ENCODE results near the gene CD79B. TPM values are rescaled to one million over a fixed set of nuclear protein-coding genes. Genes with fewer than 3 reads are reported as not detected.

Gene CD79B
- total and polyA plus RNA-seq, 2 experiments from 2014 or later: not detected

- Histone ChIP-seq H3K4me1 (ENCODE audit: insufficient read depth) (no peaks in the 10 kb centered on the region), H3F3A (ENCODE audit: insufficient read depth) (no peaks in the 10 kb centered on the region), H3K27ac (no peak overlapping the region), H3K9ac (no peak overlapping the region), H3K36me3 (ENCODE audit: low read depth) (no peaks in the 10 kb centered on the region), H3K4me2 (ENCODE audit: unreplicated experiment) (no peak overlapping the region), H2AFZ (no peak overlapping the region), H3K9me3 (ENCODE audit: low read depth) (no peaks in the 10 kb centered on the region), H3K27me3 (replicated peaks; ENCODE audit: insufficient read depth) (no peaks in the 10 kb centered on the region), H3K4me3 (no peak overlapping the region), H4K20me1 (ENCODE audit: insufficient read depth) (no peaks in the 10 kb centered on the region), H3K79me2 (ENCODE audit: insufficient read depth) (no peaks in the 10 kb centered on the region), H3K9me2 (ENCODE audit: insufficient read depth) (no peaks in the 10 kb centered on the region)
- in situ Hi-C loops (cut with MboI): no loop called here
- 84 to 86% methylated on average over 21 of the region's 21 CpGs for WGBS, 2 experiments (ENCODE audit: low coverage in 1 of 2, low lambda C conversion rate in 2 of 2, missing lambda C conversion rate in 2 of 2)
- no peak for TF ChIP-seq EZH2 (IDR thresholded peaks at IDR 0.05; ENCODE audit: insufficient read depth, poor library complexity, severe bottlenecking)
- no peak for TF ChIP-seq EZH2phosphoT487 (IDR thresholded peaks at IDR 0.05; ENCODE audit: insufficient read depth, low read depth)
- DNase-seq: no peak
Measured at GRCh38 chr17:63942309-63942985, 10.3 kb upstream of the CD79B start.

- in situ Hi-C loops (cut with MboI): no loop called here
- no peak overlapping the region for H3K4me3 ChIP-seq
- whole genome bisulfite sequencing, 2 experiments (ENCODE audit: low coverage in 1 of 2, low lambda C conversion rate in 2 of 2, missing lambda C conversion rate in 2 of 2): 83 to 86% methylated on average over 19 to 23 of the region's 23 CpGs
- no peaks in the 10 kb centered on the region for H3K36me3 ChIP-seq (ENCODE audit: low read depth)
- no peaks in the 10 kb centered on the region for H3F3A ChIP-seq (ENCODE audit: insufficient read depth)
- H3K27me3 ChIP-seq (replicated peaks; ENCODE audit: insufficient read depth): no peaks in the 10 kb centered on the region
- no peak overlapping the region for H2AFZ ChIP-seq
- no peaks in the 10 kb centered on the region for H3K9me2 ChIP-seq (ENCODE audit: insufficient read depth)
- no peaks in the 10 kb centered on the region for H4K20me1 ChIP-seq (ENCODE audit: insufficient read depth)
- H3K79me2 ChIP-seq (ENCODE audit: insufficient read depth): no peaks in the 10 kb centered on the region
- no peak for TF ChIP-seq EZH2 (IDR thresholded peaks at IDR 0.05; ENCODE audit: insufficient read depth, poor library complexity, severe bottlenecking)
- no peak for TF ChIP-seq EZH2phosphoT487 (IDR thresholded peaks at IDR 0.05; ENCODE audit: insufficient read depth, low read depth)
- H3K9ac ChIP-seq: no peak overlapping the region
- no peaks in the 10 kb centered on the region for H3K4me1 ChIP-seq (ENCODE audit: insufficient read depth)
- no peak overlapping the region for H3K4me2 ChIP-seq (ENCODE audit: unreplicated experiment)
- DNase-seq: no peak
- H3K27ac ChIP-seq: no peak overlapping the region
- H3K9me3 ChIP-seq (ENCODE audit: low read depth): no peaks in the 10 kb centered on the region
Measured at GRCh38 chr17:63941751-63942150, 9.6 kb upstream of the CD79B start.

- no peaks in the 10 kb centered on the region for H3K4me1 ChIP-seq (ENCODE audit: insufficient read depth)
- H3K9me3 ChIP-seq (ENCODE audit: low read depth): no peaks in the 10 kb centered on the region
- H3K36me3 ChIP-seq (ENCODE audit: low read depth): no peaks in the 10 kb centered on the region
- H3K9ac ChIP-seq: no peak overlapping the region
- no peak overlapping the region for H2AFZ ChIP-seq
- peaks cover 2% of the 10 kb centered on the region for H3K27me3 ChIP-seq (replicated peaks; ENCODE audit: insufficient read depth)
- no peak for DNase-seq
- H3K4me3 ChIP-seq: no peak overlapping the region
- no peaks in the 10 kb centered on the region for H3K79me2 ChIP-seq (ENCODE audit: insufficient read depth)
- H3K27ac ChIP-seq: no peak overlapping the region
- H4K20me1 ChIP-seq (ENCODE audit: insufficient read depth): no peaks in the 10 kb centered on the region
- no peaks in the 10 kb centered on the region for H3K9me2 ChIP-seq (ENCODE audit: insufficient read depth)
- in situ Hi-C loops (cut with MboI): no loop called here
- 79 to 82% methylated on average over 12 of the region's 12 CpGs for WGBS, 2 experiments (ENCODE audit: low coverage in 1 of 2, low lambda C conversion rate in 2 of 2, missing lambda C conversion rate in 2 of 2)
- H3K4me2 ChIP-seq (ENCODE audit: unreplicated experiment): no peak overlapping the region
- TF ChIP-seq EZH2 (IDR thresholded peaks at IDR 0.05; ENCODE audit: insufficient read depth, poor library complexity, severe bottlenecking): no peak
- no peaks in the 10 kb centered on the region for H3F3A ChIP-seq (ENCODE audit: insufficient read depth)
Measured at GRCh38 chr17:63941162-63941561, 9.0 kb upstream of the CD79B start.

GRCh38 chr17:63940584-63940983 lies 8.5 kb upstream of the CD79B start:
- no peak overlapping the region for H3K4me2 ChIP-seq (ENCODE audit: unreplicated experiment)
- 73 to 82% methylated on average over 13 to 14 of the region's 14 CpGs for WGBS, 2 experiments (ENCODE audit: low coverage in 1 of 2, low lambda C conversion rate in 2 of 2, missing lambda C conversion rate in 2 of 2)
- H3K27me3 ChIP-seq (replicated peaks; ENCODE audit: insufficient read depth): peaks cover 8% of the 10 kb centered on the region
- H2AFZ ChIP-seq: no peak overlapping the region
- no peaks in the 10 kb centered on the region for H4K20me1 ChIP-seq (ENCODE audit: insufficient read depth)
- no peaks in the 10 kb centered on the region for H3K9me2 ChIP-seq (ENCODE audit: insufficient read depth)
- TF ChIP-seq EZH2phosphoT487 (IDR thresholded peaks at IDR 0.05; ENCODE audit: insufficient read depth, low read depth) (no peak), EZH2 (IDR thresholded peaks at IDR 0.05; ENCODE audit: insufficient read depth, poor library complexity, severe bottlenecking) (no peak)
- H3K4me3 ChIP-seq: no peak overlapping the region
- H3K9me3 ChIP-seq (ENCODE audit: low read depth): no peaks in the 10 kb centered on the region
- DNase-seq: no peak
- in situ Hi-C loops (cut with MboI): no loop called here
- H3K36me3 ChIP-seq (ENCODE audit: low read depth): no peaks in the 10 kb centered on the region
- no peaks in the 10 kb centered on the region for H3K79me2 ChIP-seq (ENCODE audit: insufficient read depth)
- no peak overlapping the region for H3K27ac ChIP-seq
- H3F3A ChIP-seq (ENCODE audit: insufficient read depth): no peaks in the 10 kb centered on the region
- H3K4me1 ChIP-seq (ENCODE audit: insufficient read depth): no peaks in the 10 kb centered on the region
- no peak overlapping the region for H3K9ac ChIP-seq

All from GM23248 (cell line).